HG02798 (cell line): ENCODE measurements around the gene TCTN1.
A peak's percentile ranks its signal among the peaks of the same experiment; 100 is the strongest.
"Not testable (repeated sequence)": the region's sequence is repeated elsewhere in the genome, so short reads cannot be mapped to it uniquely, and the experiment has no call there.

ENCODE experiments used
- ATAC-seq: cut with Tn5 transposase; IDR thresholded peaks from one replicate; pipeline ENCODE4 v1.9.1; 2021; ENCODE audit warnings: mild to moderate bottlenecking; ENCODE audit not compliant: unreplicated experiment, poor library complexity

TCTN1 gene

DNA sequence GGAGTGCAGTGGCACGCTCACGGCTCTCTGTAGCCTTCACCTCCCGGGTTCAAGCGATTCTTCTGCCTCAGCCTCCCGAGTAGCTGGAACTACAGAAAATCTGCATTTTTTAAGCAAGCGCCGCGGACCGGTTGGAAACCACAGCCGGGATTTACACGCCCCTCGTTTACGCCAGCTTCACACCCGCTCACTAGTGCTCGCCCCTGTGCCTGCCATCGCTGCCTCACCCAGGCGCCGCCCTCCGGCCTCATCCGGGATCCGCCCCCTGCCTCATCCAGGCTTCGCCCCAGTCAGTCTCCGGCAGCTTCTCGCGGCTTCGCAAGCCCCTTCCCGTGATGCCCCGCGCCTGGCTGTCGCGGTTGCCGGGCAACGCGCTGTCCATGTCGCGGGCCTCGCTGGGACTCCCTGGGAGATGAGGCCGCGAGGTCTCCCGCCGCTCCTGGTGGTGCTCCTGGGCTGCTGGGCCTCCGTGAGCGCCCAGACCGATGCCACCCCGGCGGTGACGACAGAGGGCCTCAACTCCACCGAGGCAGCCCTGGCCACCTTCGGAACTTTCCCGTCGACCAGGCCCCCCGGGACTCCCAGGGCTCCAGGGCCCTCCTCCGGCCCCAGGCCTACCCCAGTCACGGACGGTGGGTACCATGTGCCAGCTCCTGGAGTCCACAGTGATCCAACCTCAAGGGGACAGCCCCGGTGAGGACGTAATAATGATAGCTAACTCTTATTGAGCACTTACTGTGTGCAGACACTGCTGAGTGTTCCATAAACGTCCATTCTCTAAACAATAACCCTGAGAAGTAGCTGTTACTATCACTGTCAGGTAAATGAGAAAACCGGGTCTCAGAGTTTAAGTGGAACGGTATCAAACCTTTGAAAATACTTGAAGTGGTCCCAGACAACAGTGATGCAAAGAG is at the start of gene TCTN1:
TSS of gene TCTN1 (plus strand) at position 359 of the 914 bp plus-strand sequence. CDS start at position 413, 54 bp downstream.
- ATAC-seq: peak; percentile 95

DNA sequence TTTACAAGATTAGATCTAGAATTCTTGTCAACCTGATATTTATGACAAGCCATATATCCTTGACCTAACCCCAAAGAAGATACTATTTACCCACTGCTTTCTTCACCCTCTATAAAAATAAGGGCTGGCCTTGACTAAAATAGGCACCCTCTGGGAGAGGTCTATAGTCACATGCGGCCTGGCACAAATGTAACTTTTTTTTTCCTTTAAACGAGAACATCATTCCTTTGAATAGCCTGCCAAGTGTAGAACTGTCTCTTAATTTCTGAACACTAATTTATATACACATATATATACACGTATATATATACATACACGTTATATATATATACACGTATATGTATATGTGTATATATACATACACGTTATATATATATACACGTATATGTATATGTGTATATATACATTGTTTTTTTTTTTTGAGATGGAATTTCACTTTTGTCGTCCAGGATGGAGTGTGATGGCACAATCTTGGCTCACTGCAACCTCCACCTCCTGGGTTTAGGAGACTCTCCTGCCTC is 49.4 kb upstream of the TCTN1 start:
- ATAC-seq: no peak

DNA sequence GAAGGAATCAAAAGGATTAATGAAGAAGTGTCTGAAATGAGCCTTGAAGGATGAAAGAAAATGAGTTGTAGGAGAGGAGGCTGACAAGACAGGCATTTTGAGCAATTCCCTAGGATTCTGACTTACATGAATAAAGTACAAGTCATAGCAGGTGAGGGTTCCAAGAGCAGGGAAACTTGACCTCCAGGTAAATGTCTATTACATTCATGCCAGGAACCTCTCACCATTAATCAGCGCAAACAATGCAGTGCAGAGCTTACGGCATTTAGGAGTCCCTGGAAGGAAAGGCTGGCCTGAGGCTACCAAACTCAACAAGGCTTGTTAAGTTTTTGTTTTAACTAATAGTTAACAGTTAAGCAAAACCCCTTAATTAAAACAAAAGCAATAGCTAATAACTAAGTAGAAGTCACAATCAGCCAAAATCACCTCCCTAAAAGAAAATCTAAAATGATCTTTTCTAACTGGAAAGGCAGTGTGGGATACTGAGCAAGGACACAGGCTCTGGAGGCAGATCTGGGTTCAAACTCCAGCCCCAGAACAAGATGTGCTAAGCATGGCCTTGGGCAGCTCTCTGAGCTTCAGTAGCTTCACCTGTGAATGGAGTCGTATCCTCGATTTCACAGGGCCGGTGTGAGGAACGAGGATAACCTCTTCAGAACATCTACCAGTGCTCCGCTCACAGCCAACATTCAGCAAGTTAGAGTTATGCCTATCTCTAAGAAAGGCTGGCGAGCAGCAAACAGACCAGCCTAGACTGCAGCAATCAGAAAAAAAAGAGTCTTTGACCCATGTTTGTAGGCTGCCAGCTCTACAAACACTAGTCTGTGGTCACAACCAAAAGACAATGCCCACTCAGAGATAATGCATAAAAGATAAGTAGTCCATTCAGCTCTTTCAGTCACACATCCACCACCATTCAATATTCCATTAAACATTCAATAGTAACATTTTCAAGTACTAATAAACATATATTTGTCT is 47.7 kb upstream of the TCTN1 start:
- ATAC-seq: no peak

DNA sequence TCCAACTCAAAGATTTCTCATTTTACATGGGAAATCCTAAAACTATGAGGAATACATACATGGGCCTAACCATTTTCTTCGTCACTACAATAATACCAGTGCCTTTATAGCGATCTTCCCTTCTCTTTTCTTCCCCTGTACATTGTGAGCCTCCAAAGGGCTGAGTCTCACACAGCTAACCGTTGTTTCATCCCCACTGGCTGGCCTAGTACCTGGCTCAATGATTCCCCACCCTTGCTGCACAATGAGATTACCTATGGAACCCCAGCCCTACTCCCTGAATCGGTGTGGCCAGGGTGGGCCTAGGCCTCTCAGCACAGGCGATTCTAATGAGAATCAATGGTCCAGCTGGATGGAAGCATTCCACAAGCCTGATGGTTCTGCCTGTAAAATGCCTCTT is 46.9 kb upstream of the TCTN1 start:
- no peak for ATAC-seq

GRCh38 chr12:110568752-110569151 is 45.2 kb upstream of the TCTN1 start:
- no peak for ATAC-seq

GRCh38 chr12:110569838-110570237 is 44.1 kb upstream of the TCTN1 start:
- not testable (repeated sequence) for ATAC-seq

DNA sequence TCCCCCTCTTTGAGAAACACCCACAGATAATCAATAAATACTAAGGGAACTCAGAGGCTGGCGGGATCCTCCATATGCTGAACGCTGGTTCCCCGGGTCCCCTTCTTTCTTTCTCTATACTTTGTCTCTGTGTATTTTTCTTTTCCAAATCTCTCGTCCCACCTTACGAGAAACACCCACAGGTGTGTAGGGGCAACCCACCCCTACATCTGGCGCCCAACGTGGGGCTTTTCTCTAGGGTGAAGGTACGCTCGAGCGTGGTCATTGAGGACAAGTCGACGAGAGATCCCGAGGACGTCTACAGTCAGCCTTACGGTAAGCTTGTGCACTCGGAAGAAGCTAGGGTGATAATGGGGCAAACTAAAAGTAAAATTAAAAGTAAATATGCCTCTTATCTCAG is 43.1 kb upstream of the TCTN1 start:
- not testable (repeated sequence) for ATAC-seq

- ATAC-seq: no peak
These were observed 39.9 kb upstream of the TCTN1 start for GRCh38 chr12:110574044-110574443.

DNA sequence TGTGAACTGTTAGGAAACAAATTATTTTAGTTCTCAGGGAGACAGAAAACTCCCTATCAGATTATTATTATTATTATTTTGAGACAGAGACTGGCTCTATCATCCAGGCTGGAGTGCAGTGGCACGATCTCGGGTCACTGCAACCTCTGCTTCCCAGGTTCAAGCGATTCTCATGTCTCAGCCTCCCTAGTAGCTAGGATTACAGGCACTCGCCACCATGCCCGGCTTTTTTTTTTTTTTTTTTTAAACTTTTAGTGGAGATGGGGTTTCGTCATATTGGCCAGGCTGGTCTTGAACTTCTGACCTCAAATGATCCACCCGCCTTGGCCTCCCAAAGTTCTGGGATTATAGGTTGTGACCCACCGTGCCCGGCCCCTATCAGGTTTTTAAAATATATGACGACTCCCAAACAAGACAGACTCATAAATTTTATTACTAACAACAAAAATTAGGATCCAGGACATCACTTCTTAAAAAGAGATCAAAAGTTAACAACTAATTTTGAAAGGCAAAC is 39.2 kb upstream of the TCTN1 start:
- not testable (repeated sequence) for ATAC-seq

GRCh38 chr12:110575326-110575725 is 38.6 kb upstream of the TCTN1 start:
- no peak for ATAC-seq

GRCh38 chr12:110576504-110576903 is 37.4 kb upstream of the TCTN1 start:
- no peak for ATAC-seq

DNA sequence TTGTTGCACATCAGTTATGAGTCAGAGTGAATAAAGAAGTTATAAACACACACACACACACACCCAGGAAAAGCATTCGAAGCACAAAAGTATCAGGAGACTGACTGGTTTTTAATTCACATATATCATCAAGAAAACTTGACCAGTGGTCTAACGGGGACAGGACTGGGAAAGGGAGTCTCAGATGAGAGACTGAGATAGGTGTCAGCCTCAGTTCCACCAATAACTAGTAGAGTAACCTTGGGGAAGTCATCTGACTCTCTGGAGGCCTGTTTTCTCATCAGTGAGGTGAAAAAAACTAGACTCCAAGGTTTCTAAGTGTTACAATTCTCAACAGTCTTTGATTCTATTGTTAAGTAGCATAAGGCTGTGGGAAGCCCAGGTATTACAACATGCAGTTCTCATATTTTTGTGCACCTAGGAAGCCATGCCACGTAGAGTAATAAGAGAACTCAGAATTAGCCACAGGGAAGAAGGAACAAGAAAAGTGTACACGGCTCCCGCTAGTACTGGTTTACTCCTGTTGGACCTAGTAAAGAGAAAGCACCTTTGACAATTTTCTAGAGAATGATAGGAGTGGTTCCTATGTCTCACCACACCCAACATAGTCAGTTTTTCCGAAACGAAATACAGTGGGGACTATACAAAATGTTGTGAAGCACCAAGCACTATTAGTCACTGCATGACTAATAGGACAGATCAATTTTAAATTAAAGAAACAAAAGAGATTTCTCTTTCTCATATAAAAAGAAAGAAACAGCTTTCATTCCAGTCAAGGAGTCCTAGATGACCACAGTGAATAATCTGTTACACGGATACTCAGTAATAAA is 35.9 kb upstream of the TCTN1 start:
- no peak for ATAC-seq

DNA sequence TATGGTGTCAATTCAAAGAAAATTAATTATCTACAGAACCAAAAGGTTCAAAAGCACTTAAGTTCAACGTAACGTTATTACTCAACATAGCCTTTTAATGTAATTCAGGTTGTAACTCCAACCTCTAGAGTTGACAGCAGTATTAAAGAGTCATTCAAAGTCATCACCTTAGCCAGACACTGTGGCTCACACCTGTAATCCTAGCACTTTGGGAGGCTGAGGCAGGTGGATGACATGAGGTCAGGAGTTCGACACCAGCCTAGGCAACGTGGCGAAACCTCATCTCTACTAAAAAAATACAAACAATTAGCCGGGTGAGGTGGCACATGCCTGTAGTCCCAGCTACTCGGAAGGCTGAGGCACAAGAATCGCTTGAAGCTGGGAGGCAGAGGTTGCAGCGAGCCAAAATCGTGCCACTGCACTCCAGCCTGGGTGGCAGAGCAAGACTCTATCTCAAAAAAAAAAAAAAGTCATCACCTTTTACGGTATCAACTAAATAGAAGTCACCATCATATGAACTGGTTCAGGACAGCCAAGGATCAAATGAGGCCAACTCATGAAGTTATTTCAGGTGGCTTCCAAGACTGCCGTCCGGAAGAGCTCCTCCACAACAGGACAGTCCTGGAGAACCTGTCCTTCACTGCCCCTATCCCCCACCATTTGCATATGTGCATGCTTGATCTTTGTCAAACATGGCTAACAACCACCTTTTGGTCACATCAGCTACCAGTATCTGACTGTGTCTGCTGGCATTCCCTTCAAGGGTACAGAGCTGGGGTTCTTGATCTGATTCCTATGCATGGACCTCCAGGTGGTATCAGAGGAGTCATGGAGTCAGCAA is 35.0 kb upstream of the TCTN1 start:
- no peak for ATAC-seq

DNA sequence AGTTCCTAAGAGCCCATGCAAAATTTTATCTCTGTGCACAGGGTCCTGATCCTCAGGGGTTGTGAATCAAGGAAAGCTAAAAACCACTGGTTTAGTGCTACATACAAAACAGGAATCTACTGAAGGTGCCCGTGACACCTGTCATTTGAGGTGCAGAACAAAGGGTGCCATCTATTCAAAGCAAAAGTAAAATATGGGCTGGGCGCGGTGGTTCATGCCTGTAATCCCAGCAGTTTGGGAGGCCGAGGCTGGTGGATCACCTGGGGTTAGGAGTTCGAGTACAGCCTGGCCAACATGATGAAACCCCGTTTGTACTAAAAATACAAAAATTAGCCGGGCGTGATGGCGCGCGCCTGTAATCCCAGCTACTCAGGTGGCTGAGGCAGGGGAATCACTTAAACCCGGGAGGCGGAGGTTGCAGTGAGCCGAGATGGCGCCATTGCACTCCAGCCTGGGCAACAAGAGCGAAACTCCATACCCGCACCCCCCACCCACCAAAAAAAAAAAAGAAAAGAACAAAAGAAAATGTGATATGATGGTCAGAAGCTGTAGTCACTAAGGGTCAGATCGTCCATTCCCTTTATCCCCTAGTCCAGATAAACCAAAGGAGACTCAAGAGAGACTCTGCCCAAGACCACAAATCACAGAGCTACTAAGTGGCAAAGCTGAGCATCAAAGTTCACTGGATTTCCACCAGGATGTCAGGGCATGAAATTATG is 34.2 kb upstream of the TCTN1 start:
- no peak for ATAC-seq

GRCh38 chr12:110581931-110582275 is 32.0 kb upstream of the TCTN1 start:
- no peak for ATAC-seq

GRCh38 chr12:110582276-110583136 is 31.4 kb upstream of the TCTN1 start:
- ATAC-seq: peak; percentile 55
